HG03520 (cell line): ENCODE data around the gene SLC27A4.

Source experiments
- ATAC-seq: cut with Tn5 transposase; IDR thresholded peaks from one replicate; pipeline ENCODE4 v1.9.1; 2021; ENCODE audit warnings: mild to moderate bottlenecking, moderate library complexity; ENCODE audit not compliant: unreplicated experiment

SLC27A4 gene

GRCh38 chr9:128339761-128340690, at the start of gene SLC27A4:
TSS of gene SLC27A4 (plus strand) at chr9:128340527. CDS start at chr9:128343133, 2,606 bp downstream.
- peak; percentile 64 for ATAC-seq

- no peak for ATAC-seq
Measured at GRCh38 chr9:128292009-128292408, 48.3 kb upstream of the SLC27A4 start.

DNA sequence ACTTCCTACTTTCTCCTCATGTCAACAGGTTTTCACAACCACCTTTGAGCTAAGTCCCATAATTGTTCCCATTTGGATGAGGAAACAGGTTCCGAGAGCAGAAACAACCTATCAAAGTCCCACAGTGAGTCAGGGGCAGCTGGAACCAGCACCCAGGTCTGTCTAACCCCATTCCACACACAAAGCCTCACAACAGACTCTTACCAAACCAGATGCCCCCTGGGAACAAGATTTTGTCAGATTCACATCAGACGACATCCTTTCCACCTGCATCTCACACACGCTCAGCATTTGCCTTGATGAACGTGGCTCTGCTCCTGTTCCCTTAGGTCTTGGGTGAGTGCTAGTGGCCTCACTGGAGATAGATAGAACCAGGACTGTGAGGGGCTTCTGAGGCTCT, 47.2 kb upstream of the SLC27A4 start:
- ATAC-seq: no peak

- no peak for ATAC-seq
Measured at GRCh38 chr9:128294142-128294541, 46.2 kb upstream of the SLC27A4 start.

GRCh38 chr9:128296340-128297220, 43.7 kb upstream of the SLC27A4 start:
- no peak for ATAC-seq

DNA sequence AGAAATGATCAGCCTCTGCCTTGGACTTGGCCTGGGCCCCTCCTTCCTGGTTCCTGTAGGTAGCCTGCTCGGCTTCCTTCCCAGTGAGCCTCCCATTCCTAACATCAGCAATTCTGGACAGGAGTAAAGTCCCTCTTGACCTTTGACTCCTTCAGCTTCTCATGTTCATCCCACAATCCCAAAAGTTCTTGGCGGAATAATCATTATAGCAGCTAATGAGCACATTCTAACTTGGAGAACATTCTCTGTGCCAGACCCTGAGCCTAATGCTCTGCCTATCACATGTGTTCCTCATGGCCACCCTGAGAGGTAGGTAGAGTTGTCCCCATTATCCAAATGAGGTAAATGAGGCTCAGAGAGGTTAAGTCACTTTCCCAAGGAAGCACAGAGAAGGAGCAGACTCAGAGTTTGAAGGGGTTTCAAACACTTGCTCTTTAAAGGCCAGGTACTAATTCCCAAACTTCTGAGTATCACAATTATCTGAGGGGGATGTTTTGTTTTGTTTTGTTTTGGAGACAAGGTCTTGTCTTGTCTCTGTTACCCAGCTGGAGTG, 43.0 kb upstream of the SLC27A4 start:
- ATAC-seq: no peak

DNA sequence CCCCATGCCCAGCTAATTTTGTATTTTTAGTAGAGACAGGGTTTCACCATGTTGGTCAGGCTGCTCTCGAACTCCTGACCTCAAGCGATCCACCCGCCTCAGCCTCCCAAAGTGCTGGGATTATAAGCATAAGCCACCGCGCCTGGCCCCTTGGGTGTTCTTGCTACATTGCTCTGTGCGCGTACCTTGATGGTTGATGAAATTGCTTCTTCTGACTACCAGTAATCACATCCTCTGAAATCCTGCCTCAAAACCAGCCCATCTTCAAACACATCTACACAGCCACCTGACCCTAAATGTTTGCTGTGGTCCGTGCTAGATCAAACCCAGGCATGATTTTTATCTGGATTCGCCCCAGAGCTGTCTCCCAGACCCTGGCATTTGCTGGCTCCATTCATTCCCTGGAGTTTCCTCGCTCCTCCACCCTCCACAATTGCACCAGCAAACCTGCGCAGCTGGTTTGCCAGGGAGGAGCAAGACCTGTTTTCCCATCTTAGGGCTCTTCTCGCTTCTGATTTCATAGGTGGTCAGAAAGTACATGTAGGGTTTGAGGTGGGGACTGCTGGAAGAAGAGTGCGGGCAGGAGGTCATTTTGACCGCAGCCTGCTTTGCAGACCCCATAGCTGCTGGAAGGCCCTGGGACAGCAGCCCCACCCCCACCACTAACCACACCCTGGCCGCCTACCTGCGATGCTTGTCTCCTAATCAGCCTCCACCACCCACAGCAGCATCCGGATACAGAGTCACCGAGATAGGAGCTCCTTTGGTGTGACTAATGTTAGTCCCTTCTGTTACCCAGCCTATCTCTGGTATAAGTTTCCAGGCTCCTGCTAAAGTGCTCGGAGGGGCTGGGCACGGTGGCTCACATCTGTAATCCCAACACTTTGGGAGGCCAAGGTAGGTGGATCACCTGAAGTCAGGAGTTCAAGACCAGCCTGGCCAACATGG, 41.5 kb upstream of the SLC27A4 start:
- no peak for ATAC-seq

- ATAC-seq: no peak
Measured at GRCh38 chr9:128304136-128304970, 36.0 kb upstream of the SLC27A4 start.

GRCh38 chr9:128304971-128305288, 35.4 kb upstream of the SLC27A4 start:
- no peak for ATAC-seq

DNA sequence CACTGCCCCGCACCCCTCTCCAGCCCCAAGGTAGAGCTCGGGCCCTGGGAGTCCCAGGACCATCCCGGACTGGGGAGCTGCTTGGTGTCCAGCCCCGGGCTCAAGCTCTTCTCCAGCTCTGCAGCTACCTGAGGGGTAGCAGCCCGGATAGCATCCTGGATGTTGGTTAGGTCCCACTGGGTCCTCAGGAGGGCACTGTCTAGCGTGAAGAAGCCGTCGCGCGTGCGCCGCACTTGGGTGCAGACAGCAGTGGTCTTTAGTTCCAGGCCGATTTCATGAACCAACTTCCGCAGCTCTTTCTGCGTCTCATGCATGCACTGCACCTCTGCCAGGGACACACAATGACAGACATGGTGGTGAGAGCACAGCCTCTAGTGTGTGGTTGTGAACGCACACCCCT, 30.8 kb upstream of the SLC27A4 start:
- no peak for ATAC-seq

GRCh38 chr9:128310461-128310860, 29.9 kb upstream of the SLC27A4 start:
- no peak for ATAC-seq

DNA sequence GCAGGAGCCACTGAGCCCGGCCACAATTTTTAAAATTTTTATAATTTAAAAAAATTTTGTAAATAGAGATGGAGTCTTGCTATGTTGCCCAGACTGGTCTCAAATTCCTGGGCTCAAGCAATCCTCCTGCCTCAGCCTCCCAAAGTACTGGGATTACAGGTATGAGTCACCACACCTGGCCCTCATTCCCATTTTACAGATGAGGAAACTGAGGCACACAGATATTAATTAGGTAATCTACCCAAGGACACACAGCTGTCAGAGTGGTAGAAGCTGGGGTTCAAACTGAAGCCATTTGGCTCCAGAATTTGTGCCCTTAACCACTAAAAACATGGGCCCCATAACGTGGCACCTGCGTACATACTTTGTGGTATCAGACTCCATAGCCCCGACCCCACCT, 25.6 kb upstream of the SLC27A4 start:
- ATAC-seq: no peak

DNA sequence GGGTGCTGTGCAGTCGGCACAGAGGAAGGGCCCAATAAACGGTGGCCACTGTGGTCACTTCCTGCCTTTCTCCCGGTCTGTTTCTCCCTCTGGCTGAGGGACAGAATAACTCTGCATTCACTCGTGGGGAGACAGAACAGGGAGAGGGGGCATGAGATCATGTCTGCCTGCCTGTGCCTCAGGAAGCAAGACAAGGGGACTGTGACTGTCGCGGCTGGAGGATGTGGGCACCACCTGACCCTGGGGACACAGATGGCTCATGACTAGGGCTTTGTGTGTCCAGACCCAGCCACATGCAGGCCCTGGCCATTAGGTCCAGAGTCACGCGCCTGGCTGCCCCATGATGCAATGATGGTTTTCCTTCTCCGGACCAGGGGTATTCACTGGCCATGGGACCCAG, 23.9 kb upstream of the SLC27A4 start:
- ATAC-seq: no peak

DNA sequence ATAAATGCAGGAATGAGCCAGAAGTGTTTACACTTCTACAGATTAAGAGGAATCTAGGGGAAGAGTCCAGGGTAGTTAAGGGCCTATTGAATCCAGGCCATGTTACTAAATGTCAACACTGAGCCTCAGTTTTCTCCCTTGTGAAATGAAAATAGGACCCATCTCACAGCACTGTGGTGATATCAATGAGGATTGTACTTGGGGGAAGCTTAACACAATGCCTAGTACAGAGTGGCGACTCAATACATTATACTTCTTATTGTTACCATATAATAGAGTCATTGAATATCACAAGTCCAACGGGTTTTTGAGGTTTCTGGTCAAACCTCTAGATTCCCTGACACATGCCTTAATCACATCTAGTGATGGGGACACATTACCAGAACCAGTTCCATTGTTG, 22.7 kb upstream of the SLC27A4 start:
- ATAC-seq: no peak

GRCh38 chr9:128321343-128321742, 19.0 kb upstream of the SLC27A4 start:
- ATAC-seq: no peak

DNA sequence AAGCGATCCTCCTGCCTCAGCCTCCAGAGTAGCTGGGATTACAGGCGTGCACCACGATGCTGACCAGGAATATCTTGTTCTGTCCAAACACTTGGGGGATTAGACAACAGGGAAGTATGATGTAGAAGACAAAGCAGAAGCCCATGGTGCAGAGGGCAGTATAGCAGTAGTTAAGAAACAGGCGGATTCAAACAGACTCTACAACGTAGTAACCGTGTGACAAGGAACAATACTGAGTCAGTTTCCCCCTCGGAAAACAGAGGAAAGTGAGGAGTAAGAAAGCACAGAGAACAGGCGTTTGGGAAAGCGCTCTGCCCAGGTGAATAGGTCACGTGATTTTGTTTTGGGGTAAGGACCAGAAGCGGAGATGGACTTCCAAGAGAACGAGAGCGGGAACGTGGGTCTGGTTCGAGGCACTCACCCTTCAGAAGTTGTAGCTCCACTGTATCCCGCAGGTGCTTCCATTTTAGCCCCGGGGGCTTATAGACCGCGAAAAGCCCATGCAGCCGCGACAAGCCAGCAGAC, 18.4 kb upstream of the SLC27A4 start:
- no peak for ATAC-seq

- ATAC-seq: peak; percentile 72
Measured at GRCh38 chr9:128322404-128323211, 17.7 kb upstream of the SLC27A4 start, which contains the start of the genes COQ4 and TRUB2. TSS of gene COQ4 (plus strand) at chr9:128322839. CDS start at chr9:128322859, 20 bp downstream. TSS of gene TRUB2 (minus strand) at chr9:128322447. CDS start at chr9:128322408, 39 bp downstream.

DNA sequence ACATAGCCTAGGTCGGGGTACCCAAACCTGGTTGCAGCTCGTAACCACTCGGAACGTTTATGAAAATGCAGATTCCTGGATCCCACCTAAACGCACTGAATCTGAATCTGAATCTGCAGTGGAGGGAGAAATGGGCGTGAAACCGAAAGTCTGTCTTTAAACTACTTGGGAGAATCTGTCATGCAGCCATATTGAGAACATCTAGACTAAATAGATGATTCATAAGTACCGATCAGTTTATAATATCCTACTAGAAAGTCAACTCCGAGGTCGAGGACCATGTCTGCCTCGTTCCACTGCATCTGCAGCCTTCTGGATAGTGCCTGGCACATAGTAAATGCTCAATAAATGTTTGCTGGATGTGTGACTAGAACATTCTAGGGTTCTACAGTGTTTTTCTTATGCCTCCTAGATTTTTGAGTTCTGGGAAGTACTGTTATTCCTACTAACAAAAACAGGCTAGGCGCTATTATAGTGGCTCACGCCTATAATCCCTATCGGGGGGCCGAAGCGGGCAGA, 17.1 kb upstream of the SLC27A4 start:
- no peak for ATAC-seq
